Measurements from ENCODE around the gene HOXA1.

- no peak for TF ChIP-seq TCF12 (IDR thresholded peaks at IDR 0.05; ENCODE audit: low read depth, low read length)
- no peak for TF ChIP-seq POLR2AphosphoS5 (IDR thresholded peaks at IDR 0.05; ENCODE audit: low read depth, low read length)
- no peak for TF ChIP-seq PHF8 (conservative IDR thresholded peaks at IDR 0.05; ENCODE audit: low read depth, low read length)
- TF ChIP-seq CTCF (IDR thresholded peaks at IDR 0.05; ENCODE audit: control extremely low read depth in 1 of 3, insufficient read depth in 1 of 3, low read depth in 1 of 3, low read length in 3 of 3) = no peak
- no peak for TF ChIP-seq USF2 (IDR thresholded peaks at IDR 0.05; ENCODE audit: low read length)
- no peak for TF ChIP-seq BACH1 (IDR thresholded peaks at IDR 0.05; ENCODE audit: low read length)
Observed at GRCh38 chr7:27126596-27127327, 31.0 kb upstream of the HOXA1 start.
